ENCODE measurements around the gene METTL1.

DNA sequence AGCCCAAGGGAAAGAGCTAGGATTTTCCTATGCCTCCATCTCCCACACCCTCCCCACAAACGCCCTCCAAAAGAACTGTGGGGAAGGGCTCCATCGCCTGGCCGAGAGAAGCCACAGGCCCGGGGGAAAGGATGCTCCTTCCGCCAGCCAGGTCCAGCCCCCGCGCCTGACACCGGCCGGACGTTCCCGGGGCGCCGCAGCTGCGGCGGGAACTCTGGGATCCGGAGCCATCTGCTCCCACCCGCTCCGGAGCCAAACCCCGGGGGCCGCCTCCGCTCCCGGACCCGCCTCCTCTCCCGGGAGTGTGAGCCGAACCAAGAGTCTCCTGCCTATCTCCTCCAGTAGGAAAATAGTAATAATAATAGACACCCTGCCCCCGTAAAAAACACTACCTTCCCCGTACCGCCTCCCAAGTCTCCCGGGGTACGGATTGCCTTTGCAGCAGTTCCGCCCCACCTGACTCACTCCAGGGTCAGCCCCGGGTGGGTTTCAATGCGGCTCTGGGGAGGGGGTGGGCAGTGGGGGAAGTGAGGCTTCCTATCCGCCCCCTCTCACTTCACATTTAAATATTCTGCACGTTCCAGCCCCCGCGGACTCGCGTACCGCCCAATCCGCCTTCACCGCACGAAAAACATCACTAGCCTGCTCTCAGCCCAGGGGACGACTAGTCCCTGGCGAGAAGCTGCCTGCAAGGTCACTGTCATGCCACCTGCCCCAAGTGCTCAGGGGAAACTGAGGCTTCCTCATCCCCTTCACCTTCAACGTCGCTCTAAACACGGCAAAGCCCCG, 35.8 kb downstream of the METTL1 start:
- TF ChIP-seq, protein P1, sequence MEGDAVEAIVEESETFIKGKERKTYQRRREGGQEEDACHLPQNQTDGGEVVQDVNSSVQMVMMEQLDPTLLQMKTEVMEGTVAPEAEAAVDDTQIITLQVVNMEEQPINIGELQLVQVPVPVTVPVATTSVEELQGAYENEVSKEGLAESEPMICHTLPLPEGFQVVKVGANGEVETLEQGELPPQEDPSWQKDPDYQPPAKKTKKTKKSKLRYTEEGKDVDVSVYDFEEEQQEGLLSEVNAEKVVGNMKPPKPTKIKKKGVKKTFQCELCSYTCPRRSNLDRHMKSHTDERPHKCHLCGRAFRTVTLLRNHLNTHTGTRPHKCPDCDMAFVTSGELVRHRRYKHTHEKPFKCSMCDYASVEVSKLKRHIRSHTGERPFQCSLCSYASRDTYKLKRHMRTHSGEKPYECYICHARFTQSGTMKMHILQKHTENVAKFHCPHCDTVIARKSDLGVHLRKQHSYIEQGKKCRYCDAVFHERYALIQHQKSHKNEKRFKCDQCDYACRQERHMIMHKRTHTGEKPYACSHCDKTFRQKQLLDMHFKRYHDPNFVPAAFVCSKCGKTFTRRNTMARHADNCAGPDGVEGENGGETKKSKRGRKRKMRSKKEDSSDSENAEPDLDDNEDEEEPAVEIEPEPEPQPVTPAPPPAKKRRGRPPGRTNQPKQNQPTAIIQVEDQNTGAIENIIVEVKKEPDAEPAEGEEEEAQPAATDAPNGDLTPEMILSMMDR (IDR thresholded peaks at IDR 0.05; ENCODE audit: borderline replicate concordance, extremely low read depth, low read length, poor library complexity, severe bottlenecking) = no peak
- no peak for TF ChIP-seq EZH2 (IDR thresholded peaks at IDR 0.05; ENCODE audit: borderline replicate concordance, low read depth, low read length, severe bottlenecking)
